Peyer's patch (tissue), 4 donors: Measurements from ENCODE around the gene SAMMSON.

ENCODE experiments used
- CTCF ChIP-seq, 6 experiments: fragments of 450-650 bp in 4 of 6; fragments of 200-600 bp in 2 of 6; sonication (generic) in 1 of 6; IDR thresholded peaks; one replicate each; pipeline ENCODE4 v1.5.1; 2017 to 2019; ENCODE audit warnings: antibody characterized with exemption in 6 of 6, mild to moderate bottlenecking in 3 of 6, moderate library complexity in 1 of 6
- POLR2A ChIP-seq, 2 donors: fragments of 450-650 bp; IDR thresholded peaks; one replicate each; pipeline ENCODE4 v1.5.1; 2017; ENCODE audit warnings: antibody characterized with exemption in 2 of 2, mild to moderate bottlenecking in 2 of 2, moderate library complexity in 2 of 2

- TF ChIP-seq CTCF (IDR thresholded peaks at IDR 0.05) (no peak), POLR2A (IDR thresholded peaks at IDR 0.05) (no peak)
Observed at GRCh38 chr3:70112751-70113150, 113.2 kb downstream of the SAMMSON start.
